ENCODE measurements around the gene ATRIP.

Gene ATRIP

DNA sequence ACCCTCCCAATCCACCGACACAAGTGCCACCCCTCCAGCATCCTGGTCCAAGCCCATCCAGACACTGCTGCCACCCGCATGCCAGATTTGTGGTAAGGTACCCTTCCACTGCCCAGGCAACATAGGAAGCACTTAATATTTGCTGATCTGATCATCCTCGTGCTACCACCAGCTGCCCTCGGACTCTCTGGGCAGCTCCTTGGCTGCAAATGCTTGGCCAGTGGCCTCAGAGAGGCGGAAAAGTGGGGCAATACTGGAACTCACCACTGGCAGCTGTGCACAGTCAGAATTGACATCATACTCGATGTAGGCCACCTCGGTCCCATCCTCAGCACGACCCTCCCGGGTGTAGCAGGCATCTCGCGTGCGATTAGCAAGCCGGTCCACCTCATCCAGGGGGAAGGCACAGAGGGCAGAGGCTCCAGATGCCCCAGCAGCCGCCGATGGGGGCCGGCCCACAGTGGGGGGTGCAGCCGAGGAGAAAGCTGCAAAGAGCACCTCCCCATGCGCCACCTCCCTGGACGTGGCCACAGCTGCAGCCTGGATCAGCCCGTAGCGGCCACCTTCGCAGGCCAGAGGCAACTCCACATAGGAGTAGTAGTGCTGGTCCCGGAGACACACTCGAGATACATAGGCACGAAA is 23.2 kb upstream of the ATRIP start:
- no peak for DNase-seq (ENCODE audit: low read depth, low spot score)

DNA sequence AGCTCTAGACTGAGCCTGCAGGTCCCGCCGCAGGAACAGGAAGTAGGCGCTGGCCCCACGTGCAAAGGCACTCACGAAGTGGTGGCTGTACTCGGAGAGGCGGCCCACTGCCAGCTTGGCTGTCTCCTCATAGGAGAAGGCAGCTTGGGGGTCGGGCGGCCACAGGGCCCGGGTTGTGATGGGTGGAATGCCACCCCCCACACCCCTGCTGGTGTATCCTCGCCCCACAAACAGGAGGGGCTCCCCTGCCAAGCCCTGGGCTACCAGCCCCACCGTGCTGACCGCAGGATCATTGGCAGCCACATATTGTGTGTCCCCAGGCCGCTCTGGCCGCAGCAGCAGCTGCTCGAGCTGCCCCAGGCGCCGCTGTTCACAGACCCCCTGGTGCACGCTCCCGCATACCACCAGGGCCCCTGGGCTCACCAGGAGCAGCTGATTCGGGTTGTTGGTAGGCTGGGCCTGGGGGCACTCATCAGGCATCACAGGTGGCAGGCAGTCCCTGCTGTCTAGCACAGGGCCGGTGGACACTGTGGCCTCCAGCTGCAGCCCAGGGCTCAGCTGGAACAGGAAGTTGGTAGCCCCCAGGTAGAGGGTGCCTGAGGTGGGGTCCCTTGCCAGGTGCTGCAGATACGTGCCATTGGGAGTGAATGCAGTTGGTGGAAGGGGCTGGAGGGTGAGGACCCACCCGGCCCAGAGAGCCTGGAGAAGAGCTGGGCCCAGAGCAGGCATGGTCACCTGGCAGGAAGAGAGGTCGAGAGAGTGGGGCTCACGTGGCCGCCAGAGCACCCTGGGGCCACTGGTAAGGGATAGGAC is 22.4 kb upstream of the ATRIP start:
- DNase-seq (ENCODE audit: low read depth, low spot score): no peak

DNA sequence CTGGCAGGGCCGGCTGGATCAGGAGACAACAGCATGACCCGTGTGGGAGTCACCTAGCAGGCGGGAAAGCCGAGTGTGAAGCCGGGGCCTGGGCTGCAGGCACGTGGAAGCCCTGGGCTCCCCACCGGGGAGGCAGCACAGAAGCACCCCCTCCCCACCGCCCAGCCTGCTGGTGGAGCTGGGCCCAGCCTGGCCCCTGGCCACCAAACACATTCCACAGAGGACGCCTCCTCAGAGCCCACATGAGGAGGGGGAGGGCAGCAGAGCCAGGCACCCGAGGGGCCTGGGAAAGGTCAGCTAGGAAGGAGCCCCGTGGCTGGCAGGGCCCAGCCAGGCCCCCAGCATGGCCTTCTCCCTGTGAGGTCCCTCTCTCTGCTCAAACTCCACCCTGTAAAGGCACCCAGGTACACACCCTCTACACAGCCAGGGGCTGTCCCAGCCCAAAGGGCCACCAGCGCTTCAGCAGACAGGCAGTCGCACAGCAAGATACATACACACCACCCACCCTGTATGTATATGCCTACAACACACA is 21.2 kb upstream of the ATRIP start:
- no peak for DNase-seq (ENCODE audit: low read depth, low spot score)

DNA sequence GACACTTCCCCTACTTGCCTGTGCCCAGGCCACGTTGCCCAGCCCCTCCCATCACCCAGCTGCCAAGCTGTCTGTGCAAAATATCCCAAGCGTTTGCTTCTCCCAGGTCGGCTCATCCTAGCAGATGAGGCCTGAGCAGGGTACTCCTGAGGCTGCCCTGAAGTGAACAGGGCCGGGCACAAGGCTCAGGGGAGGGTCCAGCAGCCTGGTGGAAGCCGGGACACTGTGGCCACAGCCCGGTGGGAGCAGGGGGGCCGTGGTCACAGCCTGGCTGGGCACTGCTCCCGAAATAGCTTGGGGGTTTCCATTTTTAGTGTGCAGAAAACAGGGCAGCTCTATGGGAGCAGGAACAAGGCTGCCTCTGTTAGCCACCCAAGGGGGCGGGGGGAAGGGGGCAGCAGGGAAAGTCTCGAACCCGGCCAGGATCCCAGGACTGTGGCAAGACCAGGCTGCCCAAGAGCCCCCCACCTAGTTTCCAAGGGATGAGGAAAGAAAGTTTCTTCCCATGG is 20.1 kb upstream of the ATRIP start:
- DNase-seq (ENCODE audit: low read depth, low spot score): no peak

DNA sequence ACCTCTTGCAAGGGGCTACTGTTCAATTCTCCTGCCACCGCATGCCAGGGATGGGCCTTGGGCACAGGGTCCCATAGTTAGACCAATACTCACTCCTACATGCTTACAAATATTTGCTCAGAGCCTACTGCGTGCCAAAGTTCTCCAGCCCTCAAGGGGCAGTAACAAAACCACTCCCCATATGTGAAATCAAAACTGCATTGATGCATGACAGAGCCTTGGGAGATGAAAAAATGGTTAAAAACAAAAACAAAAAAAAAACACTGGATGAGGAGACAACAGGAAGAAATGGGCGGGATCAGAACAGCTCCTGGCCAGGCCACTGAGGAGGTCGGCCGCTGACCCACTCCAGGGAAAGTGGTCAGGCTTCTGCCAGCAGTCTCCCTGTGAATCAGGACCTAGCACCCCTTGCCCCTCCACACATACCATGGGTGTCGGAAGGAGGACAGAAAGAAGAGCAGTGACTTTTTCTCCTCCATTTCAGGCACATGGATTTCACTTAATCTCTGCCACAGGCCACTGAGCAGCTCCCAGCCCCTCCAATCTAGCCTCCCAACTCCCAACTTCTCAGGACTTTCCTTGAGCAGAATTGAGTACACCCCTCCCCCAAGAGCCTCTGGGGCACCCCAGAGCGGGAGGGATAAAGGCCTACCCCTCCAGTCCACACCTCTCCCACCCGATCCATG is 19.4 kb upstream of the ATRIP start:
- DNase-seq (ENCODE audit: low read depth, low spot score): no peak

DNA sequence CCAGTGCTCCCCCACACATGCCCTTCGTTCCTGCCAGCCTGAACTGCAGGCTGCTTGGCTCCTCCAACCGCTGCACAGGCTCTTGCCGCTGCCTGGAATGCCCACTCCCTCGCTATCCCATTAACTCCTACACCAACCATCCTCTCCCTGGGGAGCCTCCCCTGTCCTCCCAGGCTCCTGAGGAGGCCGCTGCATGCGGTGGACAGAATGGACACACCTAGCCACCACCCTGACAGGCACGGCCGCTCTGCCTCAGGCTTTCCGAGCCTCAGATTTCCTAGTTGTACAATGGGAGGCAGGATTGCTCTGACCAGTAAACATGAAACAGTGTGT is 18.9 kb upstream of the ATRIP start:
- DNase-seq (ENCODE audit: low read depth, low spot score): no peak

DNA sequence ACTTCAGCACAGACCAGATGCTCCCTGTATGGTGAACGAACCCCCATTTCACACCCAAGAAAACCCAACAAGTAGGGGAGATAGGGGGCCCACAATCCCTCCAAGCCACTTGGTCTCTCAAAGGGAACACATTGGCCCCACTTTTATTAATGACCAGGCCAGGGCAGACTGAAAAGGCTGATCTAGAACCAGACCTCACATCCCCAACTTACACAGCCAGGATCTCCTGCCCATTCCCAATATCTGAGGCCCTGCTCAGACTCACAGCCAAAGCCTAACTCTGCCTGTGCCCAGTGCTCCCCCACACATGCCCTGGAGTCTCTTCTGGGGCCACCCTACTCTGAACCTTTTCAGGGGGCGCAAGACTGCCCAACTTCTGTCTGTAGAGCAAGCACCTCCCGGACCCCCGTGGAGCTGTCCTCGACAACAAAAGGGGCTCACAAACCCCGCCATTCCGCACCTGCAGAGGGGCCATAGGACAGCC is 18.4 kb upstream of the ATRIP start:
- no peak for DNase-seq (ENCODE audit: low read depth, low spot score)

DNA sequence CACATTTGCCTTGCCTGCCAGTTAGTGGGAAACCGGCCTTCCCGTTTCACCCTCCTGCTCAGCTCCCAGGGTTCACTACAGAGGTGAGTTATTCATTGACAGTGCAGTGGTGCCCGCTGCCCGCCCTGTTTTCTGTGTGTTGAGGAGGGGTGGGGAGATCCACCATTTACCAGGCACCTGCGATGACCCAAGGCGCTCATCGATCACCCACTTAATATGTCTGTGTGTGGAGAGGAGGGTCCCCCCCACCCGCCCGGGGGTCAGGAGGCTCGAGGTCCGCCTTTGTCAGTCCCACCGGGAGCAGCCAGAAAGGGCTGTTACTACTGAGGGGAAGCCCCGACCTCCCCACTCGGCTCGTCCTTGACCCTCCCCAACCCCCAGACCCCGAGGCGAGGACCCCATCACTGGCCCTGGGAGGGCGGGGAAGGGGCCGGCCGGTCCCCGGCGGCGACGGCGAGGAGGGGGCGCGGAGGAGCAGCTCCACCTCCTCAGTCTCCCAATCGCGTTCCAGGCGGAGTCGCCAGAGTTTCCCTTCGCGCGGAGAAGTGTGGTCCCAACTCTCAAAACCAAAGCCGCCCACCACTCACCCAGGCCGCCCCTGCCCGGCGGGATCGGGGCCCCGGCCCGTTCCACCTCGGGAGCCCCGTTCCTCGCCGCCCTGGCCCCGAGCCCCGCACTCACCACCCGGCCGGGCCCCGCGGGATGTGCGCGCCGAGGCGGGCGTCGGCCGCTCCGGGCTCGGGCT is 17.8 kb upstream of the ATRIP start:
- DNase-seq (ENCODE audit: low read depth, low spot score): no peak

DNA sequence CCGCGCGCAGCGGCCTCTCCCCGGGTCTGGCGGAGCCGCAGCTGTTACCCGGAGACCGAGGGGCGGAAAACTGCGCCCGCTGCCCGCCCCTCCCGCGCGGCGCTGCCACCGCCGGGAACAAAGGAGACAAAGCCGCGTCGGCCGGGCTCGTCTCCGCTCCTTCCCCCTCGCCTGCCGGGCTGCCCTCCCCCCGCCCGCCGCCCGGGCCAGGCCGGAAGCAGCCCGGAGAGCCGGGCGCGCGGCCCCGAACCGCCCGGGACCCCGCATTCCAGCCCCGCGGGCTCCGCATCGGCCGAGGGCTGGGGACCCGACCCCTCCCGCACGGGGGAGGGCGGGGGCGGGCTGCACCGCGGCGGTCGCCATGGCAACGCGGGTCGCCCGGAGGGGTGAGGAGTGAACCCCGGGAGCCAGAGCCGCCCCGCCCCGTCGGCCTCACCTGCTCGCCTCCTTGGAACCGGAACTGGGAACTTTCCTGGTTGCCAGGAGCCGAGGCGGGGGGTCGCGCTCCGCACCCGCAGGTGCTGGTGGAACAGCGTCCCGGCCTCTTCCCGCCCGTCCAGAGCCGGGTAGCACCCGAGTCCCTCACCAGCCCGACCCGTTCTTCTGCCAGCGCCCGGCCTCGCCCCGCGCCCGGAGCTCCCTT is 17.1 kb upstream of the ATRIP start:
- no peak for DNase-seq (ENCODE audit: low read depth, low spot score)

DNA sequence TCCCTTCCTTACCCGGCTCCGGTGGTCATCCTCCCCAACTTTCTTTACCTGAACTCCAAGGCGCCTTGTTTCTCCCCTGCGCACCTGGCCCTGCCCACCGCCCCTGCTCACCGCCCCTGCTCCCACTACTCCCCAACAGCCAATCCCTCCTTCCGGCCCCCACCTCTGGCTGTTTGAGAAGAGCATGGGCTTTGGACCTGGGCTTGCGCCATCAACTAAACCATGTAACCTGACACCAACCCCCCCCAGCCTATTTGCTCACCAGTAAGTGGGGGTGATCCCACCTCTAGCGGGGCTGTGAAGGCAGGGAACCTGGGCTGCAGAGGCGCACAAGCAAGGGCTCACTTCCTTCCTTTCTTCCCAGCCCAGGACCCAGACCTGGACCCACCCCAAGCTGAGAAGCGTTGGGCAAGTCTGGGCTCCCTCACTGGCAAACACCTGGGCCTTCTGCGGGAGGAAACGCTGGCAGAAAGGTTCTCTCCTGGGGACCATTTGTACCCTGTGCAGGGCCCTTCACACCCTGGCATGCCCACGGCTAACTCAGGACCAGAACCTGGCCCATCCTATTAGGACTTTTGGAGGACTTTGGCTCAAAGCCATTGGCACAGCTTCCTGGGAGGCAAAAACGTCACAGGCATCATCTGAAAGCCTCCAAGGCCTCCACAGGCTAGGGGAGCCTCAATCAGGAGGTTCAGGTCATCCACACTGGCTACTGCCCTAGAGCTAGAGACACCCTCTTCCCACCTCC is 16.4 kb upstream of the ATRIP start, which contains the start of gene PLXNB1:
Gene PLXNB1, minus strand, starts transcription at position 127 of the 748 bp plus-strand sequence. CDS start 5,475 bp downstream, outside the sequence.
- DNase-seq (ENCODE audit: low read depth, low spot score): no peak

DNA sequence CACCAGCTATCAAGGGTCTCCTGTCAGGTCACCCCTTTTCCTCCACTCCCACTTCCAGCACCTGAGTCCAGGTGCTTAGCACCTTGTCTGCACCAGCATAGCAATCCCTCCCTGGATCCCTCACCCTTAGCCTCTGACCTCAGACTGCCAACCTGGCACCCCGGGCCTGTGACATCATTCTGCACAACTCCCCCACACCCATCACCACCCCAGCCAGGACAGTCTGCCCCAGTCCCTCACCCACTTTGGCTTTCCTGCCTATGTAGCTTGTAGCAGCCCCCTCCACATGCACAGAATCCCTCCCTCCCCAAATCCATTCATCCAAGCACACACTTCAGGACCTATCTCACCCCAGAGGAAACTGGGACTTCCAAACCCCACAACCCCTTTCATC is 15.8 kb upstream of the ATRIP start:
- DNase-seq (ENCODE audit: low read depth, low spot score): no peak

DNA sequence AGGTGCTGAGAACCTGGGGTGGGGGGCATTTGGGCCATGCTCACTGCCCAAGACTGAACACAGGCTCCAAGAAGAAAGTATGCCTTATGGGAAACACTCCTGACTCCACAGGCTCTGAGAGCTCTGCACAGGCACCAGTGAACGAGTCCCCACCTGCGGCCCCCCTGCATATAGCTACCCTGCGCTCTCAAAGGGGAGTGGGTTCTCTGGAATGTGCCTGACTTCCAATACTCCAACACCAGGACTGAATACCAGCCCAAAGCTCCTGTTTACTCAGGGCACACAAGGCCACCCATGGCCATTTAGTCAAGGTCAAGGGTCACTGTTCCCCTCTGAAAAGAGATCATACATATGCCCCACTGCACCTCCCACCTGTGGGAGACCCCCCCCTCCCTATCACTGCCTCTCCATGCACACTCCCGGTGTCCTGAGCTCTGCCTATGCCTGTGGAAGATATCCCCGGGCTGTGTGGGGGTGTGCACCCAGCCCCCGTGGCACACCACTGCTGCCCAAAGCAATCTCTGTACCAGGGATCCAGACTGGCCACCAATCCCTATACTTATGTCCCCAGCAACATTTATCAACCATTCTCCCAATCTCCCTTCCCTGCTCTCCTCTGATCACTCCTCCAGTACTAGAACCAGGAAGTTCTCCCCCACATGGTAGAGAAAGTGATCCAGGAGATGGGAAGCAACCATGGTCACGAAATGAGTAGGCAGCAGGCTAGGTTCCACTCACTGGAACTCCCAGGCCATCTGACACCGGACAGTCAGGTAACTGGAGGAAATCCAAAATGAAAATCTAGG is 15.1 kb upstream of the ATRIP start:
- no peak for DNase-seq (ENCODE audit: low read depth, low spot score)

DNA sequence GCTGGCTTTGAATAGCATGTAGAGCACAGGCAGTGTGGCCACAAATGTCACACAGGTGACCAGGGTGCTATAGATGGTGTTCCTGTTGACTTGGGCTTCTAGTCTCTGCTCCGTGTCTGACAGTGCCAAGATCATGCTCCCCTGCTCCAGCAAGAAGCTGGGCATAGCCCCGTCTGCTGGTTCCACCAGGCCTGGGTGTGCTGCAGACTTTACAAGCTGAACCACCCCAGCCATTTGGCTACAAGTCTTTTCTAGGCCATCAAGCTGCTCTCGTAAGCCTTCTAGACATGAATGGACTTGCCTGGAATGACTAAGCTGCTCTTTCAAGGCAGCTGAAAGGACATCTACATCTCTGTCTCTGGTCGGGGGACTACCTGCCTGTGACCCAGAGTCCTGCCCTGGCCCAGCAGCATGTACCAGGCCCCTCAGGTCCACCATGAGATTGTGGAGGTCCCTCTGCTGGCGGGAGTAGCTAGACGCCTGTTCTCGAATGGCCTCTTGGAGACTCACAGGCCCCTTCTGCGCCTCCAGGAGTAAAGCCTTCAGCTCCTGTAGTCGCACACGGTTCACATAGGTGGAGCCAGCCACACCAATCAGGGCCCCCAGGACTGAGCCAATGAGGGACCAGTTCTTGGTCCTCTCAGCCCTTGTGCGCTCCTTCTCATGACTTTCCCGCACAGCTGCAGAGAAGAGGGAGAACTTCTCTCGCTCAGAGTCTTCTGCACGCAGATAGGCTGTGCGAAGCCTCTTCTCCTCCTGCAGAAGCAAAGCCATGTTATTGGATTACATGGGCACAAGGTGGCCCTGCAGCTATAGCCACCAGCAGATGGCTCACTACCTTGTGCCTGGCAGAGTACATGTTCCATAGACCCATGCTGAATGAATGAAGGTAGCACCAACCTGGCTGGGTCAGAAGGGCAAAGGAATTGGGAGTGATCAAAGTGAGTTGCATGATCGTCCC is 13.8 kb upstream of the ATRIP start:
- DNase-seq (ENCODE audit: low read depth, low spot score): no peak

DNA sequence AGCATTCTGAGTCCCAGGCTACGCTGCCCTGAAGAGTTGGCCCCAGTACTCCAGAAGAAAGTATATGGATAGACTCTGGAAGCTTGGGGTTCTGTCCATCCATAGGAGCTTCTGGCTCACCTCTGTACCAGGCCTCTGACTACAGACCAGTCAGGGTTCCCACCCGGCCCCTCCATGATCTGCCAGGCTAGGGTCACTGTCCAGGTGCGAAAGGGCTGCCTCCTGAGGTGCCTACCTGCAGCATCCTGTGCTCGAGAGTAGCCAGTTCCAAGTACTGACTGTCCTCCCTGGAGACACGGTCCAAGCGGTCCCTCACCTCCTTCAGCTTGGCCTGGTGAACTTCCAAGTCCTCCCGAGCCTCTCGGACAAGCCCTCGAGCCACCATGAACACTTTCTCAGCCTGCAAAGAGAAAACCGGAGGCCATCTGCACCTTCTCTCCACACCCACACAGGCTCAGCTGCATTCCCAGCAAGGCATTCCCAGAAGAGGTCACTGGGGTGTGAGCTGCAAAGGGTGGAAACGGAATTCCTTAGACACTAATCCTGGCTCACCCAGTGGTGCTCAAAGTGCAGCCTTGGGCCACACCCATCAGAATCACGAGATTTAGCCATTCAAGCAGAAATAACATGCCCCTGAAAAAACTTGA is 12.9 kb upstream of the ATRIP start:
- no peak for DNase-seq (ENCODE audit: low read depth, low spot score)

DNA sequence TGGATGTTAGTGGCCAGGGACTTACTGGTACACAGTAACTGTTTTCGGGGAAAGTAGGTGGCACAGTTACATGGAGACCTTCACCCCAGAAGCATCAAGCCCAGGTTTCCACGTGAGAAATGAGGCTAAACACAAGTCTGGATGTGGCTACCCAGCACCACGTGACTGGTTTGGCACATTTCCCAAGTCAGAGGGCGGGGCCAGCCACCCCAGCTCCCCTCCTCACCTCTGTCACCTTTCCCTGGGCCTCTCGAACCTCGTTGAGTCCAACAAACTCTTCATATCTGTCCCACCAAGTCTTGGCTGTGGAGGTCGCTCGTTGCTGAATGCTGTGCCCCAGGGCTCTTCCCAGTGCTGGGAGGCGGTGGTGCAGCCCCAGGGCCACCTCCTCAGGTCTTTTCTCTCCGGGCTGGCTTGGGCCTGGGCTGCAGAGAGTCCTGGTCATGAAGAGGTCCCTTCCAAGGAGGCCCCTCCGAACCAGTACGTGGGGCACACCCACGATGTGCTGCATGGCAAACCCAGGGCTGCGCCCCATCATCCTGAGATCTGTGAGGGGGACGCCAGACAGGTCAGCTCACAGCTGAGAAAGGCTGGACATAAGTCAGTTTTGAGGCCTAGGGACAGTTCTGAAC is 11.8 kb upstream of the ATRIP start:
- DNase-seq (ENCODE audit: low read depth, low spot score): no peak

DNA sequence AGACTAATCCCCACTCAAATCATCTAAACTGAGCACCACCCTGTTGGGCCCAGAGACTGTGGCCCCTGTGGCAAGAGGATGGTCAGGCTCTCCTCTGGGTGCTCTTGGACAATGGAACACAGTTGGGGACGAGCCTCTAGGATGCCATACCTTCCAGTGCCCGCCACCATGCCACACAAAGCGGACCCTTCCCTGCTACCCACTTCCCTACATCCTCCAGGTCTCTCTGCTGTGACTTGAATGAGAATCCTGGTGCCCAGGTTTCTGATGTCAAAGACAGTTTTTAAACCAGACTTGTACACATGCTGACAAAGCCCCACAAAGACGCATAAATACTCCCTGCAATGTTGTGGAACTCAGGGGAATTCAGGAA is 11.3 kb upstream of the ATRIP start:
- no peak for DNase-seq (ENCODE audit: low read depth, low spot score)

DNA sequence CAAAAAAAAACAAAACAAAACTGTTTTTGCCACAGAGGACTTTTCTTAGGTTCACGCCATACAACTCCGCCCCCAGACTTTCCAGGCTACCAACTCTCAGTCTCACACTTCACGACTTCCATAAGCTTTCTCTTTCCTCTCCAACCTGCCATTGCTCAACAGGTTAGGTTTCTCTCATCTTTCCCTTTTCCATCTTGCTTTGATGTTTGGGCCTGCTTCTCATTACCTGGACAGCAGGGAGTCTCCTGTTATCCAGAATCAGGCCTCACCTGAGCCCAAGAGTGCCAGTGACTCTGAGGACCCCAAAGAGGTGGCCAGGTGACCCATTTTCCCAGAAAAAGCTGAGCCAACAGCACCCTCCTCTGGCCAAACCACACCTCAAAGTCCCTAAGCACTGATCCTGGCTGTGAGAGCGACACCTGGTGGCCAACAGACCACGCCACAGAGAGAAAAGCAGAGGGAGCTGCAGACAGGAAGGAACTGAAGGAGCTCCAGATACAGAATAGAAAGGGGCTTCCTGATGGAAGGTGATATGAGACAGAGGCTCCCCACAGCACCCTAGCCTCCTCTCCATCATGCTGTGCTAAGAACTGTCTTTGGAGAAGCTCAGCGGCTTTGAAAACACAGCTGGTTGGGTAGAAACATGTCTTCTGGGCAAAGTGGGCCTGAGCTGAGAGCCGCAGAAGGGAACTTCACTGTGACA is 10.6 kb upstream of the ATRIP start:
- DNase-seq (ENCODE audit: low read depth, low spot score): peak; percentile 45

Data from brain pericyte (primary cell).